ENCODE measurements around the gene ARFGAP1.

- TF ChIP-seq POLR2A (IDR thresholded peaks at IDR 0.05; ENCODE audit: low read depth, low read length): no peak
- TF ChIP-seq SPI1 (IDR thresholded peaks at IDR 0.05; ENCODE audit: low read depth, low read length): no peak
- no peak for TF ChIP-seq TAF1 (IDR thresholded peaks at IDR 0.05; ENCODE audit: low read depth, low read length)
- no peak for TF ChIP-seq POLR2AphosphoS5 (IDR thresholded peaks at IDR 0.05; ENCODE audit: low read depth, low read length)
- TF ChIP-seq PAX5 (IDR thresholded peaks at IDR 0.05; ENCODE audit: insufficient read depth, low read length, severe bottlenecking): no peak
Measured at GRCh38 chr20:63332488-63333240, 60.1 kb downstream of the ARFGAP1 start.

Data from GM12891 (cell line).